Smooth muscle cell of bladder (primary cell): ENCODE data around the gene ADGRG1. TPM values are rescaled to one million over a fixed set of nuclear protein-coding genes. Genes with fewer than 3 reads are reported as not detected.

ENCODE experiments used
- total RNA-seq: library from RNA; depleted of rRNA; stranded (reverse); fragments of >200 nt; gene quantifications from 2 replicates; pipeline ENCODE4 v1.2.3, GENCODE V29; 2014

Gene ADGRG1
- total RNA-seq = 0.43 and 1.8 TPM in 2 replicates

GRCh38 chr16:57628008-57628781 is at the start of gene ADGRG1:
ADGRG1 (plus strand) TSS chr16:57628630; CDS start chr16:57650288, 21,658 bp downstream.

GRCh38 chr16:57668263-57668571 is 39.8 kb downstream of the ADGRG1 start, which contains the start of gene ADGRG3:
ADGRG3 (plus strand) TSS chr16:57668306; CDS start chr16:57668348, 42 bp downstream.

GRCh38 chr16:57694725-57695679 is 66.6 kb downstream of the ADGRG1 start, which contains the start of gene DRC7:
DRC7 (plus strand) TSS chr16:57694806; CDS start chr16:57697950, 3,144 bp downstream.

Other genes with a start within 250 kb of the ADGRG1 start
- gene CCL17, start 223.9 kb upstream of the ADGRG1 start, total RNA-seq = not detected in 2 replicates
- gene CIAPIN1, start 181.2 kb upstream of the ADGRG1 start, total RNA-seq = 33.8 and 45.7 TPM in 2 replicates
- 40.5 and 43.6 TPM in 2 replicates for gene COQ9, start 181.2 kb upstream of the ADGRG1 start, total RNA-seq
- 110 and 116 TPM in 2 replicates for gene POLR2C, start 166.0 kb upstream of the ADGRG1 start, total RNA-seq
- 28.2 and 36.4 TPM in 2 replicates for gene DOK4, start 142.1 kb upstream of the ADGRG1 start, total RNA-seq
- gene CCDC102A, start 92.1 kb upstream of the ADGRG1 start, total RNA-seq = 16.8 and 19.3 TPM in 2 replicates
- not detected in 2 replicates for gene ADGRG5, start 86.0 kb upstream of the ADGRG1 start, total RNA-seq
- gene ADGRG3, start 39.7 kb downstream of the ADGRG1 start, total RNA-seq = not detected in 2 replicates
- 0.37 TPM in 1 of 2 replicates, not detected in the other for gene DRC7, start 66.2 kb downstream of the ADGRG1 start, total RNA-seq
- gene KATNB1, start 107.1 kb downstream of the ADGRG1 start, total RNA-seq = 17.8 and 19.6 TPM in 2 replicates
- 61.7 and 67.5 TPM in 2 replicates for gene KIFC3, start 173.9 kb downstream of the ADGRG1 start, total RNA-seq